HG03064 (cell line): ENCODE measurements around the gene ARL5A.
"Not testable (repeated sequence)": the region's sequence is repeated elsewhere in the genome, so short reads cannot be mapped to it uniquely, and the experiment has no call there.

ENCODE experiments used
- ATAC-seq: cut with Tn5 transposase; IDR thresholded peaks from one replicate; pipeline ENCODE4 v1.9.1; 2021; ENCODE audit warnings: low read depth; ENCODE audit not compliant: unreplicated experiment

ARL5A gene

GRCh38 chr2:151828143-151828889, at the start of gene ARL5A:
ARL5A (minus strand) TSS chr2:151828421; CDS start chr2:151828176, 245 bp downstream.
- peak; percentile 94 for ATAC-seq

DNA sequence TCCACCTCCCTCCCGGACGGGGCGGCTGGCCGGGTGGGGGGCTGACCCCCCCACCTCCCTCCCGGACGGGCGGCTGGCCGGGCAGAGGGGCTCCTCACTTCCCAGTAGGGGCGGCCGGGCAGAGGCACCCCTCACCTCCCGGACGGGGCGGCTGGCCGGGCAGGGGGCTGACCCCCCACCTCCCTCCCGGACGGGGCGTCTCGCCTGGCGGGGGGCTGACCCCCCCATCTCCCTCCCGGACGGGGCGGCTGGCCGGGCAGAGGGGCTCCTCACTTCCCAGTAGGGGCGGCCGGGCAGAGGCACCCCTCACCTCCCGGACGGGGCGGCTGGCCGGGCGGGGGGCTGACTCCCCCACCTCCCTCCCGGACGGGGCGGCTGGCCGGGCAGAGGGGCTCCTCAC, 47.4 kb upstream of the ARL5A start:
- not testable (repeated sequence) for ATAC-seq

DNA sequence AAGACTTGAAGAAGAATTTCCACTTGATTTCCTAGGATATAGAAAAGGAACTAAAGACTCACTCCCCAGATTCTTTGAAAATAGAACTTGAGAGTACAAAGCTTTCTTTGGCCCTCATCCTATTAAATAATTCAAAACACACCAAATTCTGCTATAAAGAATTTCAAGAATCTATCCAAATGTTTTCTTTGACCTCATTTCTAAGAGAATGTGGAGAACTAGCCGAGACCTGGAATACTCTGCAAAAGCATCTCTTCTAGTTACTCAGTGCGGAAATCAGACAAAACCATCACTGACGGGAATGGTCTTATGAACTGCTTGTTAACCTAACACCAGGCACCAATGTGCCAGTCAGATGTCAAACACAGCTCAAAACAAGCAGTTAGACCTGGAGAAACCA, 44.2 kb upstream of the ARL5A start:
- no peak for ATAC-seq

DNA sequence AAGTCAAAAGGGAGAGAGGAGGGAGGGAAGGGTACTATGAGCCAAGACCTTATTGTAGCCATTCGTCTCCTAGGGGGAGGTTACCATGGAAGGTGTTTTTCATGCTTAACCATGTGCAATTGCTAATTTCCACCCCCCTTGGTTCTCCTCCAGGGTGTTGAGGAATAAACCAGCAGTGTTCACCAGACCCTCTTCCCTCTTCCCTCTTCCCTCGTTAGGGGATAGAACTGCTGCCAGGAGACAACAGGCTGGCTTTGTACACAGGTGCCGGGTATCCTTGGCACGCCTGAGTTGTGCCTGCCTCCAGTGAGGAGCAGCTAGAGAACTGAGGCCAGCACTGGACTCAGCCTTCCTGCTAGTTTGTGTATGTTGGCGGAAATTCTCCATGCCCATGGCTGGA, 41.1 kb upstream of the ARL5A start:
- no peak for ATAC-seq

DNA sequence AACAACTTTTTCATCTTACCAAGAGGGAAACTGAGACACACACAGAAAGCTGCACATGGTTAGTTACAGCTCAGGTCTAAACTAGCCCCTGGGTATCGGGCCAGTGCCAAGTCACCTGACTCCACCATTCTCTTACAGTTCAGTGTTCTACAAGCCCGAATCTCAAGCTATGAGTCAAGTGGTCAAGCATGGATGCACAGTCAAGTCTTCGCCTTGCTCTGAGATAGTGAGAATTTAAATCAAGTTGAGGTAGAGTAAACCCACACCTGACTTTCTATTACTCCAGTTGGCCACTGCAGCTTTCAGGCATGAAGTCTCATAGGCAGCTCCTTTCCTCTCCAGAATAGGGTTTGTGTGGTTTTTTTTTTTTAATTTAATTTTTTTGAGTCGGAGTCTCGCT, 34.5 kb upstream of the ARL5A start:
- peak; percentile 98 for ATAC-seq

DNA sequence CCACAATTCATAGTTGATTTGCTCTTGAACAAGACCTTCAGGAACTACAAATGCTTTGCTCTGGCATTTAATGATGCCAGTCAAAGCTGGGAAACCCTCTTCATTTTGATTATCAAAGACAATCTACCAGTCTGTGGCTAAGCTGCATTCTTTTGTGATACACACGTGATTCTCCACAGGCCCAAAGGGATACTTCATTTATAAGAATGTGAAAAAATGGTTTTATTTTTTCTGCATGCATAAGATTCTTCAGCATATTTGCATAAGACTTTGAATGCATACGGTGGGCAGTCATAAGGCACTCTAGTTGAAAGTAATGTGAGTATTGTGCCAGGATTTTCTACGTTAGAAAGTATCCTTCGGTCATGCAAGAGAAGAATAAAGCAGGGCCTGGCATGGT, 33.0 kb upstream of the ARL5A start:
- no peak for ATAC-seq

- ATAC-seq = no peak
These were observed 32.5 kb upstream of the ARL5A start for GRCh38 chr2:151860613-151861146.

- ATAC-seq = no peak
These were observed 32.0 kb upstream of the ARL5A start for GRCh38 chr2:151860210-151860609.

DNA sequence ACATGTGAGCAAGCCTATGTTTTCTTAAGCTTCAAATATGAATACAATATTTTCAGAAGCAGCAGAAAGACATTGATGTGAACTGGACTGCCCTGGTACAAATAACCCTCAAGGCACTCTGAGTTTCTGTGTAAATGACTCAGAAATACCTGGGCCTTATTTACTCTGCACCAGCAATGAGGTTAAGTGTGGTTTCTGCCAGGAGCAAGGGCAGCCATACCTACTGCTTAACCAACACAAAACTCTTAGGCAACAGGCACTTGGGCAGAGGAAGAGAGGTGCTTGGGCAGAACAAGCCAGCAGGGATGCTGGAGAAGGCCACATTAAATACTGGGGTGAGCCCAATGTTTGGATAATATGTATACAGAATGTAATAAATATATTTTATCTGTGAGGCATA, 29.4 kb upstream of the ARL5A start:
- ATAC-seq = no peak

DNA sequence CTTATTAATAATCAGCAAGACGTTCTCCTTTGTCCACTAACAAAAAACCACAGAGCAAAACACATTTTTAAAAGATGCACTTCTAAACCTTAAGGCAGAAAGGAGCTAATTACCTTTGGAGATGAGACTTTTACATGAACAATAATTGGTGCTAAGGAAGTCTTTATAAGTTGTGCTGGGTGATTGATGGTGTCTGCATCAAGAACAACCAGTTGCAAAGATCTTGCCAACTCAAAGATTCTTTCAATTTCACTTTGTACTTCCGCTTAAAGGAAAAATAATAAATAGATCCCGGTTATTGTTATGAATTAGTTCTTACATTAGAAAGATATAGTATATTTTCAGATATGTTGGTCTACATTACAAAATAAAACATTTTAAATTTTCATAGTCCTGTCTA, 26.9 kb upstream of the ARL5A start:
- no peak for ATAC-seq

GRCh38 chr2:151853070-151853758, 25.0 kb upstream of the ARL5A start:
- ATAC-seq = no peak

GRCh38 chr2:151852260-151853069, 24.2 kb upstream of the ARL5A start:
- no peak for ATAC-seq

GRCh38 chr2:151851761-151852160, 23.5 kb upstream of the ARL5A start:
- ATAC-seq = no peak

DNA sequence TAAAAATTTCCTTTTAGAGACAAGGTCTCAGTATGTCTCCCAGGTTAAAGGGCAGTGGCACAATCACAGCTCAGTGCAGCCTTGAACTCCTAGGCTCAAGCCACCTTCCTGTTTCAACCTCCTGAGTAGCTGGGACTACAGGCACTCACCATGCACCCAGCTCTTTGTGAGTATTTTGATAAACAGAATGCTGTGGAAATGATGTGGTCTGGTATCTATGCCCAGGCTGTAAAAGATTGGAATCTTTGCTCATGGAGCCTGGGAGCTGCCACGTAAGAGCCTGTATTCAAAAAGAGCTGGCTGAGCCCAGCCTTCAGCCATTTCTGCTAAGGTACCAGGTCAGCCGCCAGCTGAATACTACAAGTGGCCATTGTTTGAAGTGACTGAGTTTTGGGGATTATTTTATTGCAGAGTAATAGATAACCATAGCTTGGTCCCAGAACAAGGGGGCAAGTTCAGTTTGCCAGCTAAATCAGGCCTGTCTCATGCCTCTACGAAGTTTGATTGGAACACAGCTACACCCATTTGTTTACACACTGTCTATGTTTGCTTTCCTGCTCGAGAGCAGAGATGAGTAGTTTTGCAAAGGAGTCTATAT, 21.3 kb upstream of the ARL5A start:
- no peak for ATAC-seq

- peak; percentile 45 for ATAC-seq
These were observed 17.7 kb upstream of the ARL5A start for GRCh38 chr2:151845884-151846283.

DNA sequence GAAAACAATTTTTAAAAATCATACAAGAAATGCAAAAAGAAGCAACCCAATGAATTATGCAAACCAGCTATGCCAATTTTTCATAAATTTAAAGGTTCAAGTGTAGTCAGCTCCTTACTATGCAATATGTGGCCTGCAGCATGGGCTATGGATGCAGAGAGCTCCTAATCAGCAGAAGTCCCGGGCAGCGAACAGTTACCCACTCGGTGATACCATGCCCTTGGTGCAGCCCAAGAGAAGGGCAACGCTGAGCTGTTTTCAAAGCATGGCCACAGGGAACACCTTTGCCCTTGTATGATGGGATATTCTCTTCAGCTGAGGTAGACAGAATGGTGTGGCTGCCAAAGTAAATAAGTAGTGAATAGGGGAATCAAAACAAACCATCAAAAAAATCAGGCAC, 17.3 kb upstream of the ARL5A start:
- ATAC-seq = no peak

DNA sequence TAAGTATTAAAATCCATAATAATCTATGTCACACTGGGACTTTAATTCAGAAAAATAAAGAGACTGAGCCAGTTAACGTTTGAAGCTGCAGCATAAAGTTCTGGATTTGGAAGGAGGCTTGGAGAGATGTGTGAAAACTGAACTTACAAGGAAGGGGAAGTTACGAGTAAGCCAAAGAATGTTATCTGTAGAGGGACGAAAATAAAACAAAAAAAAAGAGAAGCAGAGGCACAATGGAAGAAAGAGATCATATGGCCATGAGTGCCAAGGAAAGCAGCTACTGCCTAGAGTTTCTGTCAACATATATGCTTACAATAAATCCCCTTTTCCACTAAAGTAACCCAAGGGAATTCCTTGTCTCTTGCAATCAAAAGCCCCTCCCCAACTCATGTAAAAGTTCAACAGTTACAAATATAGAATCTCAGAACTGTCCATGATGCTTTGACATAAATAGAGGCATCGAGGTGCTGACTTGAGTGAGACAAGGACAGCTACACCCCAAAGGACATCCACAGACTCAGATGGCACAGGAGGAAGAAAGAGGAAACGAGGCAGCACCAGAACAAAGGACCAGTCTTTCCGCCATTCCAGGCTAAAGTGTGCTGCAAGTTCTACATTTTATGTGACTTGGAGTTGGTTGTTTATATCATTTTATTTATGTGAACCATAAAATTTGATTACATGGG, 16.1 kb upstream of the ARL5A start:
- no peak for ATAC-seq

GRCh38 chr2:151843691-151844061, 15.5 kb upstream of the ARL5A start:
- ATAC-seq = no peak

GRCh38 chr2:151842830-151843690, 14.8 kb upstream of the ARL5A start:
- ATAC-seq = no peak
